ENCODE data around the gene PPM1B.
"Not testable (repeated sequence)": the region's sequence is repeated elsewhere in the genome, so short reads cannot be mapped to it uniquely, and the experiment has no call there.

The PPM1B gene

GRCh38 chr2:44152865-44153669 is 15.6 kb upstream of the PPM1B start:
- DNase-seq = no peak
- intact Hi-C loops (cut with DNase I) = no loop called here

GRCh38 chr2:44155666-44156446 is 12.8 kb upstream of the PPM1B start:
- DNase-seq = no peak
- intact Hi-C loops (cut with DNase I) = no loop called here

- intact Hi-C loops (cut with DNase I) = loop anchor here (10.0 kb wide), 1 partner anchor 81 kb away; no protein-coding TSS in a partner anchor
- DNase-seq = no peak
Observed at GRCh38 chr2:44163777-44164176, 4.9 kb upstream of the PPM1B start.

GRCh38 chr2:44164617-44165016 is 4.1 kb upstream of the PPM1B start:
- no peak for DNase-seq
- intact Hi-C loops (cut with DNase I) = loop anchor here (5.0 to 10.0 kb wide), 2 partner anchors 77 to 80 kb away; no protein-coding TSS in a partner anchor

- no peak for DNase-seq
- intact Hi-C loops (cut with DNase I) = loop anchor here (5.0 to 10.0 kb wide), 2 partner anchors 79 kb away; no protein-coding TSS in a partner anchor
Observed at GRCh38 chr2:44166096-44166495, 2.6 kb upstream of the PPM1B start.

GRCh38 chr2:44167311-44167907 is 1.3 kb upstream of the PPM1B start:
- intact Hi-C loops (cut with DNase I) = loop anchor here (5.0 to 10.0 kb wide), 2 partner anchors 77 to 80 kb away; no protein-coding TSS in a partner anchor

GRCh38 chr2:44167908-44168680 is 581 bp upstream of the PPM1B start:
- intact Hi-C loops (cut with DNase I) = loop anchor here (5.0 to 10.0 kb wide), 2 partner anchors 77 to 81 kb away; no protein-coding TSS in a partner anchor
- DNase-seq = peak; percentile 95 to 100 (median 100)

More at GRCh38 chr2:44167311-44167907, 1.3 kb upstream of the PPM1B start:
- no peak for DNase-seq

GRCh38 chr2:44169155-44169898 is 652 bp downstream of the PPM1B start:
- intact Hi-C loops (cut with DNase I) = loop anchor here (5.0 to 10.0 kb wide), 2 partner anchors 75 to 82 kb away; no protein-coding TSS in a partner anchor
- DNase-seq = peak in 40 of 42 donors; percentile 11 to 71 (median 47)

- intact Hi-C loops (cut with DNase I) = no loop called here
Observed at GRCh38 chr2:44170311-44170717, 1.6 kb downstream of the PPM1B start.

GRCh38 chr2:44171018-44171417 is 2.3 kb downstream of the PPM1B start:
- intact Hi-C loops (cut with DNase I) = no loop called here
- DNase-seq = no peak

More at GRCh38 chr2:44170311-44170717, 1.6 kb downstream of the PPM1B start:
- peak in 1 of 42 donors; percentile 4 for DNase-seq

- peak in 3 of 42 donors; percentile 4 to 19 (median 17) for DNase-seq
- intact Hi-C loops (cut with DNase I) = not testable (repeated sequence)
Observed at GRCh38 chr2:44171442-44171841, 2.8 kb downstream of the PPM1B start.

- DNase-seq = no peak
- intact Hi-C loops (cut with DNase I) = no loop called here
Observed at GRCh38 chr2:44172576-44172975, 3.9 kb downstream of the PPM1B start.

- DNase-seq = no peak
Observed at GRCh38 chr2:44178950-44179349, 10.3 kb downstream of the PPM1B start.

GRCh38 chr2:44181648-44182047 is 13.0 kb downstream of the PPM1B start:
- intact Hi-C loops (cut with DNase I) = no loop called here
- no peak for DNase-seq

More at GRCh38 chr2:44178950-44179349, 10.3 kb downstream of the PPM1B start:
- intact Hi-C loops (cut with DNase I) = no loop called here

- intact Hi-C loops (cut with DNase I) = no loop called here
- no peak for DNase-seq
Observed at GRCh38 chr2:44184106-44184505, 15.4 kb downstream of the PPM1B start.

- intact Hi-C loops (cut with DNase I) = no loop called here
- DNase-seq = no peak
Observed at GRCh38 chr2:44186810-44187209, 18.1 kb downstream of the PPM1B start.

- intact Hi-C loops (cut with DNase I) = no loop called here
- no peak for DNase-seq
Observed at GRCh38 chr2:44187251-44187650, 18.6 kb downstream of the PPM1B start.

GRCh38 chr2:44188696-44189095 is 20.0 kb downstream of the PPM1B start:
- intact Hi-C loops (cut with DNase I) = no loop called here

More at GRCh38 chr2:44188696-44189095, 20.0 kb downstream of the PPM1B start:
- DNase-seq = no peak

Measured in head of caudate nucleus (tissue), 42 donors.